A204.1 (cell line): ENCODE data around the gene FAM149B1.
"Not testable (repeated sequence)": the region's sequence is repeated elsewhere in the genome, so short reads cannot be mapped to it uniquely, and the experiment has no call there.

Experiments used
- FAIRE-seq: peaks from 2 replicates; lab custom pipeline; 2012; peaks lifted over from hg19 to GRCh38; lab: Jason Lieb, UNC

FAM149B1 gene

GRCh38 chr10:73233883-73234282, 66.0 kb downstream of the FAM149B1 start:
- no peak for FAIRE-seq

GRCh38 chr10:73234695-73235094, 66.8 kb downstream of the FAM149B1 start:
- no peak for FAIRE-seq

GRCh38 chr10:73238990-73239566, 71.2 kb downstream of the FAM149B1 start:
- FAIRE-seq, result no peak

- FAIRE-seq, result no peak
Measured at GRCh38 chr10:73239908-73240307, 72.0 kb downstream of the FAM149B1 start.

GRCh38 chr10:73244866-73245477, 77.1 kb downstream of the FAM149B1 start:
- no peak for FAIRE-seq

- no peak for FAIRE-seq
Measured at GRCh38 chr10:73246322-73246645, 78.4 kb downstream of the FAM149B1 start.

- no peak for FAIRE-seq
Measured at GRCh38 chr10:73246646-73247508, 79.0 kb downstream of the FAM149B1 start, which contains the start of gene DNAJC9. Gene DNAJC9, minus strand, starts transcription at chr10:73247255. Its CDS starts 66 bp downstream, at chr10:73247189.

- no peak for FAIRE-seq
Measured at GRCh38 chr10:73247509-73248258, 79.8 kb downstream of the FAM149B1 start.

- no peak for FAIRE-seq
Measured at GRCh38 chr10:73248259-73248724, 80.4 kb downstream of the FAM149B1 start.

- no peak for FAIRE-seq
Measured at GRCh38 chr10:73251683-73252444, 83.9 kb downstream of the FAM149B1 start.

- FAIRE-seq, result peak; percentile 97
Measured at GRCh38 chr10:73252445-73253224, 84.7 kb downstream of the FAM149B1 start, which contains the start of gene MRPS16. Gene MRPS16, minus strand, starts transcription at chr10:73252644. Its CDS starts 162 bp downstream, at chr10:73252482.

GRCh38 chr10:73253225-73253555, 85.3 kb downstream of the FAM149B1 start:
- FAIRE-seq, result no peak

- not testable (repeated sequence) for FAIRE-seq
Measured at GRCh38 chr10:73258612-73259011, 90.7 kb downstream of the FAM149B1 start.

- FAIRE-seq, result no peak
Measured at GRCh38 chr10:73261362-73261995, 93.6 kb downstream of the FAM149B1 start.

GRCh38 chr10:73262105-73262730, 94.3 kb downstream of the FAM149B1 start:
- FAIRE-seq, result no peak

- FAIRE-seq, result no peak
Measured at GRCh38 chr10:73262880-73263555, 95.1 kb downstream of the FAM149B1 start.

- FAIRE-seq, result peak; percentile 94
Measured at GRCh38 chr10:73263693-73264347, 95.9 kb downstream of the FAM149B1 start.

GRCh38 chr10:73264423-73264822, 96.5 kb downstream of the FAM149B1 start:
- no peak for FAIRE-seq

- FAIRE-seq, result no peak
Measured at GRCh38 chr10:73281097-73281496, 113.2 kb downstream of the FAM149B1 start.
